Astrocyte (in vitro differentiated cells and primary cell): ENCODE measurements around the gene TKT. TPM values are rescaled to one million over a fixed set of nuclear protein-coding genes. Genes with fewer than 3 reads are reported as not detected.

Source experiments
- DNase-seq: peaks from one replicate; pipeline ENCODE4 v3.0.0-alpha.2; 2010; ENCODE audit warnings: low read depth
- FAIRE-seq: peaks from 2 replicates; lab custom pipeline; 2011; peaks lifted over from hg19 to GRCh38; lab: Jason Lieb, UNC
- H2AFZ ChIP-seq: 2 replicates; pipeline ENCODE4 v1.6.0; 2012; ENCODE audit warnings: low read depth, low read length, inconsistent platforms
- H3K27ac ChIP-seq: 2 replicates; pipeline ENCODE4 v1.5.1; 2011; ENCODE audit warnings: low read depth, low read length, inconsistent platforms
- H3K27me3 ChIP-seq: 2 replicates; pipeline ENCODE4 v1.6.0; 2011; ENCODE audit warnings: low read length, inconsistent platforms; ENCODE audit not compliant: insufficient read depth
- H3K36me3 ChIP-seq: 2 replicates; pipeline ENCODE4 v1.5.1; 2011; ENCODE audit warnings: low read length, inconsistent platforms; ENCODE audit not compliant: insufficient read depth
- H3K4me1 ChIP-seq: 2 replicates; pipeline ENCODE4 v1.5.1; 2011; ENCODE audit warnings: low read length, inconsistent platforms; ENCODE audit not compliant: insufficient read depth
- H3K4me2 ChIP-seq: 2 replicates; pipeline ENCODE4 v1.6.0; 2012; ENCODE audit warnings: low read length, inconsistent platforms
- H3K4me3 ChIP-seq: 2 replicates; pipeline ENCODE4 v1.5.1; 2011; ENCODE audit warnings: low read depth, mild to moderate bottlenecking, low read length, inconsistent platforms; ENCODE audit not compliant: insufficient read depth
- H3K79me2 ChIP-seq: 2 replicates; pipeline ENCODE4 v1.6.0; 2012; ENCODE audit warnings: mild to moderate bottlenecking, low read length, inconsistent platforms; ENCODE audit not compliant: insufficient read depth
- H3K9ac ChIP-seq: 2 replicates; pipeline ENCODE4 v1.6.0; 2012; ENCODE audit warnings: mild to moderate bottlenecking, low read length, inconsistent platforms
- H3K9me3 ChIP-seq: 2 replicates; pipeline ENCODE4 v1.5.1; 2012; ENCODE audit warnings: low read depth, mild to moderate bottlenecking, low read length, inconsistent platforms; ENCODE audit not compliant: insufficient read depth
- H4K20me1 ChIP-seq: 2 replicates; pipeline ENCODE4 v1.6.0; 2012; ENCODE audit warnings: low read length, inconsistent platforms; ENCODE audit not compliant: insufficient read depth
- H3K27ac Mint-ChIP-seq: one replicate; pipeline ENCODE4 v1.8.0; 2021; ENCODE audit warnings: mild to moderate bottlenecking, mixed read lengths; ENCODE audit not compliant: unreplicated experiment
- H3K27me3 Mint-ChIP-seq: one replicate; pipeline ENCODE4 v1.8.0; 2021; ENCODE audit warnings: low read depth, mixed read lengths; ENCODE audit not compliant: unreplicated experiment
- H3K36me3 Mint-ChIP-seq: one replicate; pipeline ENCODE4 v1.8.0; 2021; ENCODE audit warnings: low read depth, mixed read lengths; ENCODE audit not compliant: unreplicated experiment
- H3K4me1 Mint-ChIP-seq: one replicate; pipeline ENCODE4 v1.8.0; 2021; ENCODE audit warnings: low read depth, mixed read lengths; ENCODE audit not compliant: unreplicated experiment
- H3K4me3 Mint-ChIP-seq: one replicate; pipeline ENCODE4 v1.8.0; 2021; ENCODE audit warnings: mild to moderate bottlenecking, moderate library complexity, mixed read lengths; ENCODE audit not compliant: unreplicated experiment
- H3K9me3 Mint-ChIP-seq: one replicate; pipeline ENCODE4 v1.8.0; 2021; ENCODE audit warnings: mild to moderate bottlenecking, mixed read lengths; ENCODE audit not compliant: unreplicated experiment
- EZH2 ChIP-seq: IDR thresholded peaks from 2 replicates; pipeline ENCODE4 v1.6.1; 2012; ENCODE audit warnings: mild to moderate bottlenecking, low read length, inconsistent platforms; ENCODE audit not compliant: insufficient read depth
- total RNA-seq: library from RNA; stranded (reverse); gene quantifications from 2 replicates; pipeline ENCODE4 v1.2.1, GENCODE V29; 2021
- TF ChIP-seq, protein P1 (sequence below): IDR thresholded peaks from 2 replicates; pipeline ENCODE4 v1.5.1; 2011; ENCODE audit warnings: low read depth, mild to moderate bottlenecking, inconsistent platforms, low read length, moderate library complexity; ENCODE audit not compliant: insufficient read depth

Gene TKT
- total RNA-seq, 1 donor from 2014 or later: 318 TPM

- no peak overlapping the region for H3K27ac Mint-ChIP-seq
- no peak overlapping the region for H3K4me3 Mint-ChIP-seq
- no peak overlapping the region for H3K4me3 ChIP-seq
- no peaks in the 10 kb centered on the region for H3K9me3 Mint-ChIP-seq
- peaks cover 17% of the 10 kb centered on the region for H3K36me3 Mint-ChIP-seq
- no peaks in the 10 kb centered on the region for H3K27me3 Mint-ChIP-seq
- no peaks in the 10 kb centered on the region for H3K9me3 ChIP-seq
- no peak overlapping the region for H3K4me2 ChIP-seq
- no peaks in the 10 kb centered on the region for H3K27me3 ChIP-seq
- H4K20me1 ChIP-seq: peaks cover 46% of the 10 kb centered on the region
- H3K9ac ChIP-seq: no peak overlapping the region
- H3K36me3 ChIP-seq: peaks cover 43% of the 10 kb centered on the region
- H3K4me1 Mint-ChIP-seq: no peaks in the 10 kb centered on the region
- no peak overlapping the region for H2AFZ ChIP-seq
- no peak for TF ChIP-seq EZH2
- TF ChIP-seq, protein P1, sequence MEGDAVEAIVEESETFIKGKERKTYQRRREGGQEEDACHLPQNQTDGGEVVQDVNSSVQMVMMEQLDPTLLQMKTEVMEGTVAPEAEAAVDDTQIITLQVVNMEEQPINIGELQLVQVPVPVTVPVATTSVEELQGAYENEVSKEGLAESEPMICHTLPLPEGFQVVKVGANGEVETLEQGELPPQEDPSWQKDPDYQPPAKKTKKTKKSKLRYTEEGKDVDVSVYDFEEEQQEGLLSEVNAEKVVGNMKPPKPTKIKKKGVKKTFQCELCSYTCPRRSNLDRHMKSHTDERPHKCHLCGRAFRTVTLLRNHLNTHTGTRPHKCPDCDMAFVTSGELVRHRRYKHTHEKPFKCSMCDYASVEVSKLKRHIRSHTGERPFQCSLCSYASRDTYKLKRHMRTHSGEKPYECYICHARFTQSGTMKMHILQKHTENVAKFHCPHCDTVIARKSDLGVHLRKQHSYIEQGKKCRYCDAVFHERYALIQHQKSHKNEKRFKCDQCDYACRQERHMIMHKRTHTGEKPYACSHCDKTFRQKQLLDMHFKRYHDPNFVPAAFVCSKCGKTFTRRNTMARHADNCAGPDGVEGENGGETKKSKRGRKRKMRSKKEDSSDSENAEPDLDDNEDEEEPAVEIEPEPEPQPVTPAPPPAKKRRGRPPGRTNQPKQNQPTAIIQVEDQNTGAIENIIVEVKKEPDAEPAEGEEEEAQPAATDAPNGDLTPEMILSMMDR: no peak
- DNase-seq (no peak), FAIRE-seq (no peak)
- no peaks in the 10 kb centered on the region for H3K4me1 ChIP-seq
- no peak overlapping the region for H3K27ac ChIP-seq
- H3K79me2 ChIP-seq: no peaks in the 10 kb centered on the region
Observed at GRCh38 chr3:53224536-53224935, 31.3 kb downstream of the TKT start.

DNA sequence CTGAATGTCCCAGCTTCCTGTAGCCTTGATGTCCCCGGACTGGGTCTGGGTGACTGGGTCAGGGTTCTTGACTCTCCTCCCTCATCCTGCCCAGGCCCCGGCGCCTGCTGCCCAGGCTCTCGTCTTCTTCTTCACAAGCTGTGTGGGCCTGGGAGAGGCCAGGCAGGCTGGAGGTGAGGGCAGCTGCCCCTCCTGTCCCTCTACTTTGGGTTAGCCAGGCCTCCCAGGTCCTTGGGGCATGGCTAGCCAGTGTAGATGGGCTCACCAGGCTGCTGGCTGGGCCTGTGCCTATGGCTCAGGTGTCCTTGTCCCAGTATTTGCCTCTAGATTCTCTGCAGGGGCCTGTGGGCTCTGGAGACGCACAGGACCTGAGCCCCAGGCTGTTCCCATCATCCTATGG, 31.8 kb downstream of the TKT start:
- FAIRE-seq (no peak), DNase-seq (no peak)
- H3K27ac Mint-ChIP-seq: no peak overlapping the region
- Histone ChIP-seq H2AFZ (no peak overlapping the region), H3K9ac (no peak overlapping the region), H4K20me1 (peaks cover 43% of the 10 kb centered on the region), H3K4me3 (no peak overlapping the region), H3K27me3 (no peaks in the 10 kb centered on the region), H3K4me1 (no peaks in the 10 kb centered on the region), H3K36me3 (peaks cover 43% of the 10 kb centered on the region), H3K79me2 (no peaks in the 10 kb centered on the region), H3K4me2 (no peak overlapping the region), H3K27ac (no peak overlapping the region), H3K9me3 (no peaks in the 10 kb centered on the region)
- peaks cover 17% of the 10 kb centered on the region for H3K36me3 Mint-ChIP-seq
- H3K4me3 Mint-ChIP-seq: no peak overlapping the region
- no peak for TF ChIP-seq EZH2
- TF ChIP-seq, protein P1: no peak
- no peaks in the 10 kb centered on the region for H3K9me3 Mint-ChIP-seq
- H3K4me1 Mint-ChIP-seq: no peaks in the 10 kb centered on the region
- H3K27me3 Mint-ChIP-seq: no peaks in the 10 kb centered on the region

DNA sequence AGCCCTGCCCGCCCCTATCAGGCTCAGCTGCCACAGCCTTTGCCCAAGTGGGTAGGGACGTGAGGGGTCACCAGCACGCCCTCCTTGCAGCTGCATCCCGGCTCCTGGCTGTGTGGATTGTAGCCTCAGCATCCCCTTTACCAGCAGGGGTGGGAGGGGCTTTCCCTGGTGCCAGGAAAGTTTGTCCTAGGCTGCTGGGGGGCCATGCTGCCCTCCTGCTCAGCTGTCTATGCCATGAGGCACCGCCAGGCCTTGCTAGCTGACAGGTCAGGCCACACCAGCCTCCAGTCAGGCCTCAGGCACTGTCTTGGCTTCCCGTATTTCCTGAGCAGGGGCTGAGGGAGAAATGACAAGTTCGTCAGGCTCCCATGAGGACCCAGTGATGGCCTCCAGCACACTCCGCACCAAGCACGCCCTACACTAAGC, 32.3 kb downstream of the TKT start:
- no peak for FAIRE-seq
- H3K4me2 ChIP-seq: no peak overlapping the region
- peaks cover 38% of the 10 kb centered on the region for H4K20me1 ChIP-seq
- Mint-ChIP-seq H3K9me3 (no peaks in the 10 kb centered on the region), H3K4me1 (no peaks in the 10 kb centered on the region), H3K4me3 (no peak overlapping the region), H3K27me3 (no peaks in the 10 kb centered on the region), H3K27ac (no peak overlapping the region), H3K36me3 (peaks cover 17% of the 10 kb centered on the region)
- no peaks in the 10 kb centered on the region for H3K27me3 ChIP-seq
- H3K27ac ChIP-seq: no peak overlapping the region
- no peak overlapping the region for H3K4me3 ChIP-seq
- no peak for DNase-seq
- H2AFZ ChIP-seq: no peak overlapping the region
- TF ChIP-seq, protein P1: no peak
- no peak for TF ChIP-seq EZH2
- H3K9ac ChIP-seq: no peak overlapping the region
- H3K79me2 ChIP-seq: no peaks in the 10 kb centered on the region
- H3K9me3 ChIP-seq: no peaks in the 10 kb centered on the region
- no peaks in the 10 kb centered on the region for H3K4me1 ChIP-seq
- peaks cover 39% of the 10 kb centered on the region for H3K36me3 ChIP-seq
